ENCODE results near the gene LAMC2.
A peak's percentile ranks its signal among the peaks of the same experiment; 100 is the strongest.

DNA sequence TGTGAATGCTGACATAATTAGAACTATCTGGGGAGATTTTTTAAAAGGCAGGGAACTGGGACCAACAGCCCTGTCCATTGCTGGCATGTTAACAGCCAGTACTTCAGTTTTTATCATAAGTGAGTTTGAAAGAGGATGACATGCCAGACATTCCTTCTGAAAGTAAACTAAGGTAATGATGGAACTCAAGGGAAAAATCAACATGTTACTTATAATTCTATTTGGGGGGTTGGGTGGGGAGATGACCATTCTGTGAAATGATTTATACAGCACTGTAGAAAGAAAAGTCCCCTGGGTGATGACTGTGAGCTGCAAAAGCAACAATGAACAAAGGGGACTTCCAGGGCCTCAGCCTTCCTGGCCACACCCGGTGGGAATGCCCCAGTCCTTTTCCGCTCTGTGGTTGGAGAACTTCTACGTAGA lies 5.4 kb upstream of the LAMC2 start:
- no peak for TF ChIP-seq EZH2 (IDR thresholded peaks at IDR 0.05; ENCODE audit: insufficient read depth, poor library complexity, severe bottlenecking)
- TF ChIP-seq EZH2phosphoT487 (IDR thresholded peaks at IDR 0.05; ENCODE audit: insufficient read depth, low read depth), result 0 out of 2 replicates have a peak, but pooled peaks have one; percentile 59
